H54 (cell line): ENCODE measurements around the gene SSR3.
A peak's percentile ranks its signal among the peaks of the same experiment; 100 is the strongest.

Experiments used
- DNase-seq: peaks from one replicate; pipeline ENCODE4 v3.0.0; 2011; ENCODE audit warnings: low spot score, mixed read lengths; ENCODE audit not compliant: insufficient read length
- FAIRE-seq: peaks from 3 replicates; lab custom pipeline; 2011; peaks lifted over from hg19 to GRCh38; lab: Jason Lieb, UNC
- POLR2A ChIP-seq: IDR thresholded peaks from 2 replicates; pipeline ENCODE4 v1.6.1; 2011; ENCODE audit warnings: low read depth, mild to moderate bottlenecking, low read length

Gene SSR3

GRCh38 chr3:156558389-156558788, 3.5 kb upstream of the SSR3 start:
- DNase-seq (no peak), FAIRE-seq (no peak)
- TF ChIP-seq POLR2A = no peak

GRCh38 chr3:156554515-156554841, 439 bp downstream of the SSR3 start:
- TF ChIP-seq POLR2A = no peak
- DNase-seq (no peak), FAIRE-seq (no peak)

GRCh38 chr3:156553705-156554356, 1.1 kb downstream of the SSR3 start:
- DNase-seq = no peak
- no peak for TF ChIP-seq POLR2A
- peak; percentile 88 for FAIRE-seq

GRCh38 chr3:156552973-156553372, 1.9 kb downstream of the SSR3 start:
- FAIRE-seq (no peak), DNase-seq (no peak)

GRCh38 chr3:156551746-156552145, 3.2 kb downstream of the SSR3 start:
- no peak for TF ChIP-seq POLR2A
- FAIRE-seq (peak; percentile 95), DNase-seq (no peak)

More at GRCh38 chr3:156552973-156553372, 1.9 kb downstream of the SSR3 start:
- TF ChIP-seq POLR2A = no peak

GRCh38 chr3:156551261-156551660, 3.7 kb downstream of the SSR3 start:
- TF ChIP-seq POLR2A = no peak
- DNase-seq = no peak
- FAIRE-seq = no peak

GRCh38 chr3:156548902-156549301, 6.0 kb downstream of the SSR3 start:
- no peak for DNase-seq
- no peak for TF ChIP-seq POLR2A
- FAIRE-seq = no peak

- TF ChIP-seq POLR2A = no peak
- peak; percentile 57 for FAIRE-seq
These were observed 6.8 kb downstream of the SSR3 start for GRCh38 chr3:156548041-156548687.

GRCh38 chr3:156547637-156548036, 7.3 kb downstream of the SSR3 start:
- FAIRE-seq (no peak), DNase-seq (no peak)
- no peak for TF ChIP-seq POLR2A

More at GRCh38 chr3:156548041-156548687, 6.8 kb downstream of the SSR3 start:
- DNase-seq = no peak

GRCh38 chr3:156543043-156543555, 11.8 kb downstream of the SSR3 start:
- DNase-seq = no peak
- no peak for TF ChIP-seq POLR2A
- no peak for FAIRE-seq

- no peak for TF ChIP-seq POLR2A
- FAIRE-seq = no peak
- no peak for DNase-seq
These were observed 12.5 kb downstream of the SSR3 start for GRCh38 chr3:156542101-156543042.

GRCh38 chr3:156539802-156540201, 15.1 kb downstream of the SSR3 start:
- FAIRE-seq (no peak), DNase-seq (no peak)
- no peak for TF ChIP-seq POLR2A

GRCh38 chr3:156539051-156539450, 15.9 kb downstream of the SSR3 start:
- FAIRE-seq = no peak

More at GRCh38 chr3:156539051-156539450, 15.9 kb downstream of the SSR3 start:
- no peak for DNase-seq
- no peak for TF ChIP-seq POLR2A
